HEK293T (cell line): Measurements from ENCODE around the gene S100A3.

Source experiments
- CTCF ChIA-PET: fragments of 350-600 bp; formaldehyde crosslinking; extraction: SDS; loops from one replicate; lab custom pipeline; 2021; ENCODE audit warnings: antibody characterized with exemption, inconsistent platforms; lab: Yijun Ruan, JAX
- POLR2A ChIA-PET: fragments of 350-600 bp; formaldehyde crosslinking; extraction: SDS; loops from one replicate; lab custom pipeline; 2020; ENCODE audit warnings: antibody characterized with exemption, inconsistent platforms; lab: Yijun Ruan, JAX
- DNase-seq: peaks from one replicate; pipeline ENCODE4 v3.0.0; 2012; ENCODE audit warnings: mixed read lengths; ENCODE audit errors: extremely low spot score
- ARNT ChIP-seq: fragments of 450-650 bp; IDR thresholded peaks from 2 replicates; pipeline ENCODE4 v1.6.1; 2017; ENCODE audit warnings: mild to moderate bottlenecking
- BHLHE40 ChIP-seq: fragments of 450-650 bp; IDR thresholded peaks from 2 replicates; pipeline ENCODE4 v1.6.1; 2016; ENCODE audit warnings: mild to moderate bottlenecking, moderate library complexity, borderline replicate concordance
- CTBP1 ChIP-seq: fragments of 450-650 bp; IDR thresholded peaks from 2 replicates; pipeline ENCODE4 v1.6.1; 2016; ENCODE audit warnings: borderline replicate concordance
- ELF4 ChIP-seq: fragments of 450-650 bp; IDR thresholded peaks from 2 replicates; pipeline ENCODE4 v1.6.1; 2017; ENCODE audit warnings: antibody characterized with exemption
- FOXA1 ChIP-seq: fragments of 450-650 bp; IDR thresholded peaks from 2 replicates; pipeline ENCODE4 v1.6.1; 2016; ENCODE audit warnings: mild to moderate bottlenecking
- FOXK2 ChIP-seq: fragments of 450-650 bp; IDR thresholded peaks from 2 replicates; pipeline ENCODE4 v1.6.1; 2016; ENCODE audit warnings: mild to moderate bottlenecking
- FOXM1 ChIP-seq: fragments of 450-650 bp; IDR thresholded peaks from 2 replicates; pipeline ENCODE4 v1.6.1; 2017; ENCODE audit warnings: mild to moderate bottlenecking, borderline replicate concordance
- HDGF ChIP-seq: fragments of 450-650 bp; IDR thresholded peaks from 2 replicates; pipeline ENCODE4 v1.6.1; 2017; ENCODE audit warnings: antibody characterized with exemption, borderline replicate concordance
- L3MBTL2 ChIP-seq: fragments of 450-650 bp; conservative IDR thresholded peaks from 2 replicates; pipeline ENCODE4 v1.6.1; 2016; ENCODE audit warnings: mild to moderate bottlenecking
- LEF1 ChIP-seq: fragments of 450-650 bp; IDR thresholded peaks from 2 replicates; pipeline ENCODE4 v1.6.1; 2017; ENCODE audit warnings: mild to moderate bottlenecking, borderline replicate concordance
- NFRKB ChIP-seq: fragments of 450-650 bp; IDR thresholded peaks from 2 replicates; pipeline ENCODE4 v1.6.1; 2016; ENCODE audit warnings: mild to moderate bottlenecking, moderate library complexity
- SP1 ChIP-seq: fragments of 450-650 bp; IDR thresholded peaks from 2 replicates; pipeline ENCODE4 v1.6.1; 2017
- SUZ12 ChIP-seq: fragments of 450-650 bp; IDR thresholded peaks from 2 replicates; pipeline ENCODE4 v1.6.1; 2016; ENCODE audit warnings: mild to moderate bottlenecking
- TARDBP ChIP-seq: fragments of 450-650 bp; IDR thresholded peaks from 2 replicates; pipeline ENCODE4 v1.6.1; 2016
- ZNF384 ChIP-seq: fragments of 450-650 bp; IDR thresholded peaks from 2 replicates; pipeline ENCODE4 v1.6.1; 2016
- TF ChIP-seq, protein P1 (sequence below): fragments of 450-650 bp; IDR thresholded peaks from 2 replicates; pipeline ENCODE4 v1.6.1; 2016

Gene S100A3

GRCh38 chr1:153543736-153544135, 5.3 kb downstream of the S100A3 start:
- CTCF ChIA-PET: interaction anchor here (2.2 to 2.7 kb wide), 2 partner anchors 10 to 25 kb away, joined by 10 to 14 read pairs; no protein-coding TSS in a partner anchor
- DNase-seq: no peak
- TF ChIP-seq TARDBP (no peak), SP1 (no peak), NFRKB (no peak), FOXM1 (no peak), FOXK2 (no peak), ELF4 (no peak), ZNF384 (no peak), LEF1 (no peak), FOXA1 (no peak), SUZ12 (no peak), BHLHE40 (no peak), ARNT (no peak), HDGF (no peak), L3MBTL2 (no peak), CTBP1 (no peak)
- TF ChIP-seq, protein P1, sequence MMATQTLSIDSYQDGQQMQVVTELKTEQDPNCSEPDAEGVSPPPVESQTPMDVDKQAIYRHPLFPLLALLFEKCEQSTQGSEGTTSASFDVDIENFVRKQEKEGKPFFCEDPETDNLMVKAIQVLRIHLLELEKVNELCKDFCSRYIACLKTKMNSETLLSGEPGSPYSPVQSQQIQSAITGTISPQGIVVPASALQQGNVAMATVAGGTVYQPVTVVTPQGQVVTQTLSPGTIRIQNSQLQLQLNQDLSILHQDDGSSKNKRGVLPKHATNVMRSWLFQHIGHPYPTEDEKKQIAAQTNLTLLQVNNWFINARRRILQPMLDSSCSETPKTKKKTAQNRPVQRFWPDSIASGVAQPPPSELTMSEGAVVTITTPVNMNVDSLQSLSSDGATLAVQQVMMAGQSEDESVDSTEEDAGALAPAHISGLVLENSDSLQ: no peak
- POLR2A ChIA-PET: interaction anchor here (1.3 to 2.6 kb wide), 5 partner anchors 11 to 90 kb away, joined by 5 to 13 read pairs (median 8); partner anchors contain the start of genes CHTOP, S100A13 and S100A2

GRCh38 chr1:153542956-153543711, 5.9 kb downstream of the S100A3 start:
- TF ChIP-seq ARNT: no peak
- no peak for TF ChIP-seq ELF4
- no peak for TF ChIP-seq HDGF
- TF ChIP-seq ZNF384: no peak
- TF ChIP-seq FOXK2: no peak
- TF ChIP-seq, protein P1: no peak
- TF ChIP-seq CTBP1: no peak
- no peak for TF ChIP-seq TARDBP
- TF ChIP-seq LEF1: no peak
- no peak for TF ChIP-seq FOXM1
- TF ChIP-seq BHLHE40: no peak
- no peak for TF ChIP-seq L3MBTL2
- TF ChIP-seq SP1: no peak
- no peak for TF ChIP-seq FOXA1
- no peak for TF ChIP-seq NFRKB
- TF ChIP-seq SUZ12: no peak
- ChIA-PET CTCF (interaction anchor here (0.6 to 2.7 kb wide), 2 partner anchors 9 to 110 kb away, joined by 3 to 14 read pairs; no protein-coding TSS in a partner anchor), POLR2A (interaction anchor here (1.7 to 2.6 kb wide), 3 partner anchors 10 to 25 kb away, joined by 5 to 9 read pairs (median 8); partner anchors contain the start of gene S100A2)
- no peak for DNase-seq

DNA sequence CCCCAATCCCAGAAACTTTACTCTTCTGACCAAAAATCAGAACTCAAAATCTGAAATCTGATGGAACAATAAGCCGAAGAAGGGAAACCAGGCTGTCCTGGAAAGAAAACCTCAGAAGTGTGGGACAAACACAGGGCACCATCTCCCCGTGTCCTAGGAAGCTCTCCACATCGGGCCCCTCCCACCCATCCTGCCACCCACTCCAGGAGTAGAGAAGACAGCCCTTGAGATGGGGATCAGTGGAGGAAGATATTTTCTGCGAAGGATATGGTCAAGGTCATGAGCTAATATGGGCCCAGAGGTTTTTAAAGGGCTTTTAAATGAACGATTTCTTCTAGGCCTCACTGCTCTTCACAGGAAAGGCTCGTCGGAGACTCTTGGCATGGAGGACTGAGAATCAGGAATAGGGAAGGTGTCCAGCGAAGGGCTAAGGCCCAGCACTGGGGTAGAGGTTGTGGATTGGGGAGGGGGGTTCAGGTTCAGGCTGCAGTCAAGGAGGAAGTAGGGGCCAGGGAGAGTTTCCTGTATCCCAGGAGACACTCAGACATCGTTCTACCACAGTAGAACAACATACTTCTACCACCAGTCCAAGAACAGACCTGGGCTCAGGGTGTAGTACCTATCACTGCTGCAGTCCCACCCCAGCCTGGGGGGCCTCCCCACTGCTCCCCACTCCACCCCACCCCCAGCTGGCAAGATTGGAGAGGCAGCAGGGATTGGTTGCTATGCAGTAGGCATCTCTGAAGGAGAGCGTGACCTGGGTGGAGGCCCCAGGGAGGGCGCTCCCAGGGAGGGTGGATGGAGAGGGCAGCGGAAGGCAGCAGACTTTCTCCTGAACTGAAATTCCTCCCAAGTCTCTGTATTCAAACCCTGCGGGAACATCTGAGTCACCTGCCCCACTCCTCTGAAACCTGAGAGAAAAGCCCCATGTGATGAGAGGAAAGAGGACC, 7.1 kb downstream of the S100A3 start:
- TF ChIP-seq TARDBP (no peak), FOXM1 (no peak), CTBP1 (no peak), SUZ12 (no peak), NFRKB (no peak), HDGF (no peak), SP1 (no peak), FOXK2 (no peak), BHLHE40 (no peak), LEF1 (no peak)
- TF ChIP-seq, protein P1: no peak
- ChIA-PET CTCF (no interaction called here), POLR2A (interaction anchor here (2.2 kb wide), 1 partner anchor 92 kb away, joined by 11 read pairs; the partner anchor contains the start of gene CHTOP)
- DNase-seq: no peak

GRCh38 chr1:153540394-153541361, 8.4 kb downstream of the S100A3 start, which contains the start of gene S100A5:
Gene S100A5, minus strand, starts transcription at chr1:153540934. Its CDS starts 743 bp downstream, at chr1:153540191.
- TF ChIP-seq FOXM1 (no peak), SUZ12 (no peak), FOXK2 (no peak), TARDBP (no peak), L3MBTL2 (no peak), ARNT (no peak), LEF1 (no peak), FOXA1 (no peak), BHLHE40 (no peak), NFRKB (no peak), HDGF (no peak), ELF4 (no peak), SP1 (no peak)
- CTCF ChIA-PET: interaction anchor here (0.5 to 1.0 kb wide), 2 partner anchors 14 to 26 kb away, joined by 3 read pairs; no protein-coding TSS in a partner anchor
- no peak for DNase-seq
- POLR2A ChIA-PET: interaction anchor here (0.8 to 2.2 kb wide), 3 partner anchors 26 to 94 kb away, joined by 3 to 11 read pairs (median 4); partner anchors contain the start of genes CHTOP and S100A13
